Lung (tissue), 12 donors: ENCODE results near the gene CST6. TPM values are rescaled to one million over a fixed set of nuclear protein-coding genes. Genes with fewer than 3 reads are reported as not detected.

ENCODE experiments used
- ATAC-seq: fragments of 200-7000 bp; cut with Tn5 transposase; one replicate; pipeline ENCODE4 v1.9.1; 2020; ENCODE audit warnings: moderate number of reproducible peaks; ENCODE audit not compliant: insufficient read depth, low FRiP score
- DNase-seq, 3 donors: peaks; one replicate each; pipeline ENCODE4 v3.0.0-alpha.2; 2013 to 2017
- H3K27ac ChIP-seq, 2 donors: one replicate each; pipeline ENCODE4 v1.5.1; 2013; ENCODE audit warnings: mild to moderate bottlenecking in 2 of 2, moderate library complexity in 2 of 2, control low read depth in 1 of 2, inconsistent platforms in 1 of 2, low read depth in 1 of 2, low read length in 1 of 2
- H3K27me3 ChIP-seq, 3 donors: one replicate each; pipeline ENCODE4 v1.5.1; 2013; ENCODE audit warnings: low read length in 2 of 3; ENCODE audit not compliant: control insufficient read depth in 3 of 3, insufficient read depth in 3 of 3
- H3K36me3 ChIP-seq, 4 donors: one replicate each; pipeline ENCODE4 v1.5.1; 2013; ENCODE audit warnings: low read length in 4 of 4, mild to moderate bottlenecking in 1 of 4, moderate library complexity in 1 of 4; ENCODE audit not compliant: control insufficient read depth in 4 of 4, insufficient read depth in 4 of 4
- H3K4me1 ChIP-seq, 5 donors: one replicate each; pipeline ENCODE4 v1.5.1; 2013; ENCODE audit warnings: low read length in 5 of 5, mild to moderate bottlenecking in 2 of 5, moderate library complexity in 1 of 5; ENCODE audit not compliant: control insufficient read depth in 5 of 5, insufficient read depth in 5 of 5
- H3K4me3 ChIP-seq: one replicate; pipeline ENCODE4 v1.5.1; 2013; ENCODE audit warnings: mild to moderate bottlenecking, control low read depth, moderate library complexity
- H3K9ac ChIP-seq, 2 donors: one replicate each; pipeline ENCODE4 v1.5.1; 2013; ENCODE audit warnings: low read length in 2 of 2, control low read depth in 1 of 2; ENCODE audit not compliant: insufficient read depth in 1 of 2
- H3K9me3 ChIP-seq, 4 donors: one replicate each; pipeline ENCODE4 v1.5.1; 2013; ENCODE audit warnings: low read length in 3 of 4, mild to moderate bottlenecking in 1 of 4, moderate library complexity in 1 of 4; ENCODE audit not compliant: control insufficient read depth in 4 of 4, insufficient read depth in 3 of 4
- CTCF ChIP-seq: IDR thresholded peaks from 2 replicates; pipeline ENCODE4 v1.5.1; 2012; ENCODE audit warnings: mild to moderate bottlenecking; ENCODE audit errors: control extremely low read depth, extremely low read depth
- WGBS, 2 donors: extraction: QIAGEN DNeasy Blood & Tissue Kit; methylation state at CpG; one replicate each; pipeline ENCODE4 v1.1.7; 2013; 5-methylcytosine and 5-hydroxymethylcytosine counted together
- polyA plus RNA-seq, 2 donors: library from polyadenylated mRNA; stranded (reverse); fragments of 200-250 nt; gene quantifications; one replicate each; pipeline ENCODE4 v1.2.1, GENCODE V29; 2013
- total RNA-seq, 2 donors: library from RNA; depleted of rRNA in 1 of 2; stranded (reverse); fragments of >200 nt in 1 of 2; gene quantifications; one replicate each; pipeline ENCODE4 v1.2.1, GENCODE V29; 2014 to 2021
- donor health status: control.
- donor health status: control.
- donor health status: Bipolar disorder and iron deficiency.
- donor health status: healthy.
- donor health status: DM: yes; HTN: yes; CAD: no.

Gene CST6
- total and polyA plus RNA-seq, 4 donors: 7.1 to 38.8 (median 24.7) TPM

GRCh38 chr11:66026017-66026529, 14.3 kb downstream of the CST6 start, which contains the start of gene CATSPER1:
CATSPER1 (minus strand) TSS chr11:66026479; CDS start chr11:66026379, 100 bp downstream.
- H3K4me1 ChIP-seq: peaks cover 0 to 5% (median 0%) of the 10 kb centered on the region in 5 donors
- peaks cover 0 to 5% (median 0%) of the 10 kb centered on the region in 3 donors for H3K27me3 ChIP-seq
- ATAC-seq (no peak), DNase-seq (no peak)
- H3K9ac ChIP-seq: no peak within 1 kb of the TSS
- H3K36me3 ChIP-seq: no peaks in the 10 kb centered on the region
- WGBS, 2 donors: 82 to 95% methylated on average over 18 of the region's 18 CpGs
- no peak within 1 kb of the TSS for H3K4me3 ChIP-seq
- no peak for TF ChIP-seq CTCF
- no peaks in the 10 kb centered on the region for H3K9me3 ChIP-seq
- H3K27ac ChIP-seq: no peak within 1 kb of the TSS

GRCh38 chr11:66032957-66033735, 21.3 kb downstream of the CST6 start:
- Histone ChIP-seq H3K4me3 (no peak overlapping the region), H3K27ac (no peak overlapping the region), H3K27me3 (no peaks in the 10 kb centered on the region), H3K4me1 (no peaks in the 10 kb centered on the region), H3K9me3 (no peaks in the 10 kb centered on the region), H3K9ac (no peak overlapping the region), H3K36me3 (no peaks in the 10 kb centered on the region)
- no peak for TF ChIP-seq CTCF
- WGBS, 2 donors: 88 to 94% methylated on average over 8 of the region's 8 CpGs
- DNase-seq (no peak), ATAC-seq (no peak)

DNA sequence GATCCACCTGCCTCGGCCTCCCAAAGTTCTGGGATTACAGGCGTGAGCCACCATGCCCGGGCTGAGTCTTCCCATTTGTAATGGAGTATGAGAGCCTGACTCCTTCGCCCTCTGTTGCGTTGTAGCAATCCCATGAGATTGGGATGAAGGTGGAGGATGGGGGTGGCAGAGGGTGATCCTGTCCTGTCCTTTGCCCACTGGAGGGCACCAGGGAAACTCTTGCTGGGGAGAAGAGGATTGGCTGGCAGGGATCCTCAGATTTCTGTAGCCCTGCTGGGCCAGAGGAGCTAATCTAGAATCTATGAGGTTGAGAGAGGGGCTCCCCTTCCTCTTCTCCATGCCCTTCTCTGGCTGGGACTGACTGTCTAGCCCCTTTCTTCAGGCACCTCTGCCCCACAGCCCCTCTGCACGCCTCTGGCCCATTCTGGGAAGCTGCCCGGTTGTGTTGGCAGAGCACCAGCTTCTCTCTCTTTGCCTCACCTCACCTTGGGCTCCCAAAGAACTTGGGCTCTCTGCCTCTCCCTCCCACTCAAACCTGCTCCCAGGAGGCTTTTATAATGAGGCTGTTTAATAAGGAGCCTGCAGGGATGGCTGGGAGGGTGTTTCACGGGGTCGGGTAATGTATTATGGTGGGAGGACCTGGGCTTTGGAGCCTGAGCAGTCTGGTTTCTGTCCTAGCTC, 24.0 kb downstream of the CST6 start:
- TF ChIP-seq CTCF: no peak
- ATAC-seq (no peak), DNase-seq (no peak)
- H3K27ac ChIP-seq: no peak overlapping the region
- no peaks in the 10 kb centered on the region for H3K4me1 ChIP-seq
- H3K27me3 ChIP-seq: no peaks in the 10 kb centered on the region
- H3K9ac ChIP-seq: no peak overlapping the region
- WGBS, 2 donors: 70 to 85% methylated on average over 9 of the region's 9 CpGs
- no peaks in the 10 kb centered on the region for H3K36me3 ChIP-seq
- H3K9me3 ChIP-seq: no peaks in the 10 kb centered on the region
- no peak overlapping the region for H3K4me3 ChIP-seq
